WTC11 (cell line): ENCODE data around the gene SMARCE1. TPM values are rescaled to one million over a fixed set of nuclear protein-coding genes. Genes with fewer than 3 reads are reported as not detected.

ENCODE experiments used
- ATAC-seq: fragments of 200-7000 bp; cut with Tn5 transposase; 2 replicates; pipeline ENCODE4 v1.10.0; 2021; ENCODE audit warnings: mild to moderate bottlenecking, moderate library complexity
- CTCF ChIA-PET: fragments of 300-600 bp; sonication (Branson Sonifier 250); formaldehyde crosslinking; loops from one replicate; lab custom pipeline; 2021; ENCODE audit warnings: antibody characterized with exemption; lab: Charles Lee
- POLR2A ChIA-PET: fragments of 350-600 bp; sonication (Branson Sonifier 250); formaldehyde crosslinking; loops from one replicate; lab custom pipeline; 2021; ENCODE audit warnings: antibody characterized with exemption; lab: Charles Lee
- DNase-seq: peaks from one replicate; pipeline ENCODE4 v3.0.0; 2021; ENCODE audit warnings: low spot score
- H3K27ac Mint-ChIP-seq: 2 replicates; pipeline ENCODE4 v1.8.0; 2021; ENCODE audit warnings: mixed read lengths
- H3K27me3 Mint-ChIP-seq: 2 replicates; pipeline ENCODE4 v1.8.0; 2021; ENCODE audit warnings: low read depth, mild to moderate bottlenecking, moderate library complexity, mixed read lengths
- H3K36me3 Mint-ChIP-seq: 2 replicates; pipeline ENCODE4 v1.8.0; 2021; ENCODE audit warnings: mixed read lengths
- H3K4me1 Mint-ChIP-seq: 2 replicates; pipeline ENCODE4 v1.8.0; 2022; ENCODE audit warnings: mixed read lengths
- H3K4me3 Mint-ChIP-seq: 2 replicates; pipeline ENCODE4 v1.8.0; 2021; ENCODE audit warnings: mild to moderate bottlenecking, moderate library complexity, mixed read lengths
- H3K9me3 Mint-ChIP-seq: 2 replicates; pipeline ENCODE4 v1.8.0; 2021; ENCODE audit warnings: mixed read lengths
- ATF2 ChIP-seq: sonication (generic); formaldehyde crosslinking; IDR thresholded peaks from 2 replicates; pipeline ENCODE4 v1.8.1; 2022; ENCODE audit warnings: low read depth, missing genetic modification reagents, borderline replicate concordance
- ESRRA ChIP-seq: sonication (generic); formaldehyde crosslinking; IDR thresholded peaks from 2 replicates; pipeline ENCODE4 v1.8.1; 2022; ENCODE audit warnings: mild to moderate bottlenecking, missing genetic modification reagents, borderline replicate concordance
- FOXP4 ChIP-seq: sonication (generic); formaldehyde crosslinking; IDR thresholded peaks from 2 replicates; pipeline ENCODE4 v1.8.0; 2022; ENCODE audit warnings: mild to moderate bottlenecking, missing genetic modification reagents
- GTF2I ChIP-seq: fragments of 250-450 bp; sonication (Bioruptor Pico); conservative IDR thresholded peaks from 2 replicates; pipeline ENCODE4 v1.4.0; 2021; ENCODE audit warnings: mild to moderate bottlenecking
- SMAD4 ChIP-seq: sonication (generic); formaldehyde crosslinking; IDR thresholded peaks from 2 replicates; pipeline ENCODE4 v1.8.0; 2022; ENCODE audit warnings: mild to moderate bottlenecking, missing genetic modification reagents
- TEAD1 ChIP-seq: sonication (generic); formaldehyde crosslinking; IDR thresholded peaks from 2 replicates; pipeline ENCODE4 v1.8.0; 2022; ENCODE audit warnings: mild to moderate bottlenecking, missing genetic modification reagents
- TP53 ChIP-seq: sonication (generic); formaldehyde crosslinking; IDR thresholded peaks from 2 replicates; pipeline ENCODE4 v1.8.1; 2023; ENCODE audit warnings: mild to moderate bottlenecking, missing genetic modification reagents
- ZNF219 ChIP-seq: sonication (generic); formaldehyde crosslinking; IDR thresholded peaks from 2 replicates; pipeline ENCODE4 v1.8.0; 2023; ENCODE audit warnings: missing genetic modification reagents, mild to moderate bottlenecking, borderline replicate concordance
- ZNF423 ChIP-seq: fragments of 250-450 bp; sonication (Bioruptor Pico); IDR thresholded peaks from 2 replicates; pipeline ENCODE4 v2.1.2; 2022; ENCODE audit warnings: mild to moderate bottlenecking, moderate library complexity
- ZSCAN18 ChIP-seq: fragments of 250-450 bp; sonication (Bioruptor Pico); IDR thresholded peaks from 2 replicates; pipeline ENCODE4 v2.1.2; 2022; ENCODE audit warnings: mild to moderate bottlenecking, moderate library complexity
- total RNA-seq: library from RNA; stranded (reverse); gene quantifications from 3 replicates; pipeline ENCODE4 v1.2.3, GENCODE V29; 2021
- TF ChIP-seq, protein P1 (sequence below): sonication (generic); formaldehyde crosslinking; IDR thresholded peaks from 2 replicates; pipeline ENCODE4 v1.8.1; 2022; ENCODE audit warnings: mild to moderate bottlenecking, missing genetic modification reagents, moderate library complexity, borderline replicate concordance

The SMARCE1 gene
- total RNA-seq, 1 experiment from 2014 or later, result 109 TPM

DNA sequence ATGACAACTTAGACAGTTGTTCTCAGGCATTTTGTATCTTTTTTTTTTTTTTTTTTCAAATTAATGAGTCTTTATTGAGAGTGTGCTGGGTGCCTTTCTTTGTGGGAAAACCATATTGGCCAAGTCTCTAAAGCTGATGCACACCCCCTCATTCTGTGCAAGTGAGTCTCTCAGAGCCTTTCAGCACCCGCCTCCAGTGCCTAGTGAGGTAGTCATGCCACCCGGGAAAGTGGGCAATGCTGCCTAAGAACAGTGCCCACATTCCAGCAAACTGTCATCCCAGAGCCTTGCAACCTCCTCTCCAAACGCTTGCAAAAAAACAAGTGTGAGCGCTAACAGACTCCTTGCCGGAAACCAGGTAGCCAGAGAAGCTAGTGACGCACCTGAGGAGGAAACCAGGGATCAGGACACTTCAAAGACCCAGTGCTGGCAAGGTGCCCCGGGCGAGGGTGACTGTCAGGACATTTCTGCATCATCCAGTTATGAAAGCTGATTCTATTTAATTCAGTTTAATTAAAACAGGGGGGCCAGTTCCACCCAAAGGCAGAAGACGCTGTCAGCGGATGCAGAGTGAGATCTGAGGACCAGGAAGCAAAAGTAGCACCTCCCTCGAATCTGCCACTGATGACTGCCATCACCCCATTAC lies 34.9 kb downstream of the SMARCE1 start:
- no peak for TF ChIP-seq ZNF423 (CRISPR knock-in tag)
- no peak for TF ChIP-seq ATF2 (CRISPR knock-in tag)
- no peak for TF ChIP-seq ZNF219 (CRISPR knock-in tag)
- TF ChIP-seq SMAD4 (CRISPR knock-in tag), result no peak
- TF ChIP-seq, all 79 proteins: peak for 0
- DNase-seq (no peak), ATAC-seq (no peak)
- CTCF ChIA-PET, result interaction anchor here (0.6 kb wide), 1 partner anchor 58 kb away, joined by 3 read pairs; no protein-coding TSS in a partner anchor
- H3K36me3 Mint-ChIP-seq, result no peaks in the 10 kb centered on the region
- H3K4me1 Mint-ChIP-seq, result peaks cover 14% of the 10 kb centered on the region
- H3K9me3 Mint-ChIP-seq, result no peaks in the 10 kb centered on the region
- POLR2A ChIA-PET, result no interaction called here
- H3K27ac Mint-ChIP-seq, result no peak overlapping the region
- H3K27me3 Mint-ChIP-seq, result peaks cover 6% of the 10 kb centered on the region; the same call in 1 of the 2 replicates
- no peak overlapping the region for H3K4me3 Mint-ChIP-seq

- POLR2A ChIA-PET, result no interaction called here
- ATAC-seq, result no peak
- no peak overlapping the region for H3K27ac Mint-ChIP-seq
- no peaks in the 10 kb centered on the region for H3K9me3 Mint-ChIP-seq
- DNase-seq, result no peak
- H3K4me1 Mint-ChIP-seq, result peaks cover 22% of the 10 kb centered on the region
- peaks cover 3% of the 10 kb centered on the region; the same call in 1 of the 2 replicates for H3K27me3 Mint-ChIP-seq
- no peak for TF ChIP-seq ZSCAN18 (CRISPR knock-in tag)
- no peak for TF ChIP-seq ESRRA (CRISPR knock-in tag)
- no peak for TF ChIP-seq FOXP4 (CRISPR knock-in tag)
- TF ChIP-seq TP53 (CRISPR knock-in tag), result no peak
- no peaks in the 10 kb centered on the region for H3K36me3 Mint-ChIP-seq
- CTCF ChIA-PET, result no interaction called here
- H3K4me3 Mint-ChIP-seq, result no peak overlapping the region
Measured at GRCh38 chr17:40611840-40612474, 35.7 kb downstream of the SMARCE1 start.

DNA sequence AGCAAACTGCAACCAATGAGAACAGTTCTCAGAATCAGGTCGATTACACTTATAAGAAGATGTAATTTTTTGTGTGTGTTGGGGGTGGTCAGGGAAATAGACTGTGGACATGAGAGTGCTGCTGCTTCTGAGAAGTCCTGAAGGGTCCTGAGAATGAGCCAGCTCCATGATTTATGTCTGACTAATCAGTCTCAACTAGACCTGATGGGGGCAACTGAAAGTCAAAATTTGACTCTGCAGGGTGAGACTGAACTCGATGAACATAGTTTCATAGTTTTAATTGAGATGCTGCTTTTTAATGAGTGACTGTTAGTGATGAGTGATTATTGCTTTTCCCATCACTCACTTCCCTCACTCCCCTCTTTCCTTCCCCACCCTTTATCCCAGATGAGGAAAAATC lies 37.3 kb downstream of the SMARCE1 start:
- Mint-ChIP-seq H3K27ac (no peak overlapping the region), H3K36me3 (no peaks in the 10 kb centered on the region), H3K27me3 (no peaks in the 10 kb centered on the region; the same call in 1 of the 2 replicates), H3K9me3 (no peaks in the 10 kb centered on the region), H3K4me1 (peaks cover 21% of the 10 kb centered on the region), H3K4me3 (no peak overlapping the region)
- POLR2A ChIA-PET, result no interaction called here
- DNase-seq (no peak), ATAC-seq (no peak)
- CTCF ChIA-PET, result interaction anchor here (0.6 to 1.3 kb wide), 2 partner anchors 10 to 50 kb away, joined by 3 to 5 read pairs; no protein-coding TSS in a partner anchor
- no peak for TF ChIP-seq TEAD1
- TF ChIP-seq, protein P1, sequence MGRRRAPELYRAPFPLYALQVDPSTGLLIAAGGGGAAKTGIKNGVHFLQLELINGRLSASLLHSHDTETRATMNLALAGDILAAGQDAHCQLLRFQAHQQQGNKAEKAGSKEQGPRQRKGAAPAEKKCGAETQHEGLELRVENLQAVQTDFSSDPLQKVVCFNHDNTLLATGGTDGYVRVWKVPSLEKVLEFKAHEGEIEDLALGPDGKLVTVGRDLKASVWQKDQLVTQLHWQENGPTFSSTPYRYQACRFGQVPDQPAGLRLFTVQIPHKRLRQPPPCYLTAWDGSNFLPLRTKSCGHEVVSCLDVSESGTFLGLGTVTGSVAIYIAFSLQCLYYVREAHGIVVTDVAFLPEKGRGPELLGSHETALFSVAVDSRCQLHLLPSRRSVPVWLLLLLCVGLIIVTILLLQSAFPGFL (CRISPR knock-in tag), result no peak
- TF ChIP-seq GTF2I (CRISPR knock-in tag), result no peak
